Left renal pelvis (tissue), 4 donors: ENCODE data around the gene PRKCZ. TPM values are rescaled to one million over a fixed set of nuclear protein-coding genes. Genes with fewer than 3 reads are reported as not detected.

Source experiments
- DNase-seq, 4 donors: peaks; one replicate each; pipeline ENCODE4 v3.0.0-alpha.2; 2013; ENCODE audit warnings: low read depth in 4 of 4, low spot score in 3 of 4
- polyA plus RNA-seq, 4 donors: library from polyadenylated mRNA; unstranded; fragments of 120-200 nt; gene quantifications; one replicate each; pipeline ENCODE4 v1.2.1, GENCODE V29; 2013; ENCODE audit not compliant: insufficient read length in 4 of 4

PRKCZ gene
- polyA plus RNA-seq, 4 donors = 7.2 to 35.9 (median 32.7) TPM

GRCh38 chr1:2044510-2045319 lies 5.5 kb upstream of the PRKCZ start:
- DNase-seq = no peak

GRCh38 chr1:2045468-2046173 lies 4.6 kb upstream of the PRKCZ start:
- DNase-seq = no peak

- no peak for DNase-seq
Observed at GRCh38 chr1:2046174-2046917, 3.9 kb upstream of the PRKCZ start.

GRCh38 chr1:2046953-2047748 lies 3.1 kb upstream of the PRKCZ start:
- DNase-seq = no peak

- DNase-seq = no peak
Observed at GRCh38 chr1:2047749-2048729, 2.2 kb upstream of the PRKCZ start.

- no peak for DNase-seq
Observed at GRCh38 chr1:2049225-2049717, 940 bp upstream of the PRKCZ start.

- DNase-seq = no peak
Observed at GRCh38 chr1:2050461-2050792, 216 bp downstream of the PRKCZ start.

GRCh38 chr1:2050793-2051682 lies 827 bp downstream of the PRKCZ start:
- DNase-seq = no peak

GRCh38 chr1:2052054-2052679 lies 2.0 kb downstream of the PRKCZ start:
- DNase-seq = no peak

GRCh38 chr1:2052756-2053155 lies 2.5 kb downstream of the PRKCZ start:
- no peak for DNase-seq

GRCh38 chr1:2053217-2053616 lies 3.0 kb downstream of the PRKCZ start:
- DNase-seq = no peak

GRCh38 chr1:2053784-2054376 lies 3.7 kb downstream of the PRKCZ start:
- DNase-seq = no peak

GRCh38 chr1:2054560-2054959 lies 4.3 kb downstream of the PRKCZ start:
- no peak for DNase-seq

- no peak for DNase-seq
Observed at GRCh38 chr1:2055911-2056575, 5.8 kb downstream of the PRKCZ start.

GRCh38 chr1:2056955-2057590 lies 6.9 kb downstream of the PRKCZ start:
- DNase-seq = no peak

- DNase-seq = no peak
Observed at GRCh38 chr1:2059290-2059953, 9.2 kb downstream of the PRKCZ start.
